ENCODE measurements around the gene SYTL5. TPM values are rescaled to one million over a fixed set of nuclear protein-coding genes. Genes with fewer than 3 reads are reported as not detected.

Gene SYTL5
- total and polyA plus RNA-seq, 10 donors, result 0.15 TPM; not detected in 9

GRCh38 chrX:37967714-37968113 lies 38.6 kb upstream of the SYTL5 start:
- no peak for DNase-seq

GRCh38 chrX:37975421-37975820 lies 30.9 kb upstream of the SYTL5 start:
- peaks cover 0 to 20% (median 0%) of the 10 kb centered on the region in 7 donors for H3K27me3 ChIP-seq (replicated peaks in 1 of 7)
- H3K27ac ChIP-seq, result no peak overlapping the region
- TF ChIP-seq POLR2A (IDR thresholded peaks at IDR 0.05) (no peak), CTCF (IDR thresholded peaks at IDR 0.05 in 8 of 11, conservative IDR thresholded peaks at IDR 0.05 in 3 of 11) (no peak), POLR2AphosphoS5 (IDR thresholded peaks at IDR 0.05) (no peak)
- H3K4me3 ChIP-seq, result no peak overlapping the region
- no peaks in the 10 kb centered on the region for H3K9me3 ChIP-seq
- intact Hi-C loops (cut with DNase I; ENCODE audit: low total_unique reads), result no loop called here
- no peaks in the 10 kb centered on the region for H3K4me1 ChIP-seq
- no peak for DNase-seq
- no peaks in the 10 kb centered on the region for H3K36me3 ChIP-seq
- 90 to 98% (median 97%) methylated on average over 3 of the region's 3 CpGs for WGBS, 5 donors

More at GRCh38 chrX:37967714-37968113, 38.6 kb upstream of the SYTL5 start:
- intact Hi-C loops (cut with DNase I; ENCODE audit: low total_unique reads), result no loop called here
- 74 to 93% (median 86%) methylated on average over 2 of the region's 2 CpGs for WGBS, 5 donors
- peaks cover 0 to 17% (median 0%) of the 10 kb centered on the region in 7 donors for H3K27me3 ChIP-seq (replicated peaks in 1 of 7)
- H3K4me3 ChIP-seq, result no peak overlapping the region
- no peak overlapping the region for H3K27ac ChIP-seq
- H3K4me1 ChIP-seq, result no peaks in the 10 kb centered on the region
- no peaks in the 10 kb centered on the region for H3K36me3 ChIP-seq
- TF ChIP-seq POLR2A (IDR thresholded peaks at IDR 0.05) (no peak), POLR2AphosphoS5 (IDR thresholded peaks at IDR 0.05) (no peak), CTCF (IDR thresholded peaks at IDR 0.05 in 8 of 11, conservative IDR thresholded peaks at IDR 0.05 in 3 of 11) (no peak)
- peaks cover 0 to 13% (median 0%) of the 10 kb centered on the region in 8 donors for H3K9me3 ChIP-seq

- Histone ChIP-seq H3K4me1 (no peaks in the 10 kb centered on the region), H3K27me3 (replicated peaks in 1 of 7) (peaks cover 0 to 20% (median 0%) of the 10 kb centered on the region in 7 donors), H3K4me3 (no peak overlapping the region), H3K27ac (no peak overlapping the region), H3K9me3 (no peaks in the 10 kb centered on the region), H3K36me3 (no peaks in the 10 kb centered on the region)
- 69 to 100% (median 86%) methylated on average over 1 of the region's 1 CpG for WGBS, 5 donors
- intact Hi-C loops (cut with DNase I; ENCODE audit: low total_unique reads), result no loop called here
- DNase-seq, result no peak
- no peak for TF ChIP-seq POLR2A (IDR thresholded peaks at IDR 0.05)
- no peak for TF ChIP-seq CTCF (IDR thresholded peaks at IDR 0.05 in 8 of 11, conservative IDR thresholded peaks at IDR 0.05 in 3 of 11)
Observed at GRCh38 chrX:37976153-37976552, 30.2 kb upstream of the SYTL5 start.

- no peak for DNase-seq
- peaks cover 0 to 3% (median 0%) of the 10 kb centered on the region in 7 donors for H3K27me3 ChIP-seq (replicated peaks in 1 of 7)
- H3K4me1 ChIP-seq, result no peaks in the 10 kb centered on the region
- intact Hi-C loops (cut with DNase I; ENCODE audit: low total_unique reads), result no loop called here
- no peak overlapping the region for H3K27ac ChIP-seq
- no peak overlapping the region for H3K4me3 ChIP-seq
- TF ChIP-seq CTCF (IDR thresholded peaks at IDR 0.05 in 8 of 11, conservative IDR thresholded peaks at IDR 0.05 in 3 of 11) (no peak), POLR2AphosphoS5 (IDR thresholded peaks at IDR 0.05) (no peak), POLR2A (IDR thresholded peaks at IDR 0.05) (no peak)
- no peaks in the 10 kb centered on the region for H3K36me3 ChIP-seq
- H3K9me3 ChIP-seq, result peaks cover 0 to 14% (median 0%) of the 10 kb centered on the region in 8 donors
Observed at GRCh38 chrX:37984880-37985279, 21.5 kb upstream of the SYTL5 start.
